Spleen (tissue), 11 donors: ENCODE data around the gene PHF21A. TPM values are rescaled to one million over a fixed set of nuclear protein-coding genes. Genes with fewer than 3 reads are reported as not detected.

ENCODE experiments used
- DNase-seq: peaks from one replicate; pipeline ENCODE4 v3.0.0-alpha.2; 2020
- H3K27ac ChIP-seq, 8 donors: fragments of 200-600 bp; sonication (generic) in 7 of 8; 1 replicate in 4 of 8; 2 replicates in 4 of 8; pipeline versions ENCODE4 v1.5.0 to v1.8.0; 2016 to 2021; ENCODE audit warnings: inconsistent platforms in 4 of 8, mild to moderate bottlenecking in 4 of 8, moderate library complexity in 1 of 8
- H3K27me3 ChIP-seq, 7 donors: fragments of 200-600 bp; sonication (generic) in 6 of 7; replicated peaks in 1 of 7; 1 replicate in 4 of 7; 2 replicates in 3 of 7; pipeline versions ENCODE4 v1.5.0 to v1.8.0; 2016 to 2021; ENCODE audit warnings: inconsistent platforms in 3 of 7, mild to moderate bottlenecking in 1 of 7
- H3K36me3 ChIP-seq, 6 donors: fragments of 200-600 bp; sonication (generic) in 5 of 6; 1 replicate in 4 of 6; 2 replicates in 2 of 6; pipeline versions ENCODE4 v1.5.0 to v1.8.0; 2016 to 2021; ENCODE audit warnings: inconsistent platforms in 2 of 6
- H3K4me1 ChIP-seq, 6 donors: fragments of 200-600 bp; sonication (generic) in 5 of 6; 1 replicate in 3 of 6; 2 replicates in 3 of 6; pipeline versions ENCODE4 v1.5.0 to v1.8.0; 2016 to 2021; ENCODE audit warnings: inconsistent platforms in 3 of 6
- H3K4me3 ChIP-seq, 8 donors: fragments of 200-600 bp; sonication (generic) in 7 of 8; 1 replicate in 4 of 8; 2 replicates in 4 of 8; pipeline versions ENCODE4 v1.5.0 to v1.8.0; 2016 to 2021; ENCODE audit warnings: inconsistent platforms in 4 of 8, mild to moderate bottlenecking in 4 of 8, moderate library complexity in 2 of 8
- H3K9me3 ChIP-seq, 8 donors: fragments of 200-600 bp; sonication (generic) in 7 of 8; 1 replicate in 4 of 8; 2 replicates in 4 of 8; pipeline versions ENCODE4 v1.5.0 to v1.8.0; 2016 to 2021; ENCODE audit warnings: inconsistent platforms in 4 of 8
- POLR2A ChIP-seq, 3 donors: fragments of 450-650 bp; IDR thresholded peaks; one replicate each; pipeline ENCODE4 v1.5.1; 2017; ENCODE audit warnings: antibody characterized with exemption in 3 of 3, mild to moderate bottlenecking in 1 of 3
- POLR2AphosphoS5 ChIP-seq, 3 donors: sonication (generic); formaldehyde crosslinking; IDR thresholded peaks; one replicate each; pipeline ENCODE4 v1.5.1; 2017; ENCODE audit warnings: antibody characterized with exemption in 3 of 3
- WGBS, 5 donors: extraction: QIAGEN DNeasy Blood & Tissue Kit in 3 of 5; methylation state at CpG; one replicate each; pipeline versions ENCODE4 v1.1.5 to v1.1.7; 2013 to 2018; 5-methylcytosine and 5-hydroxymethylcytosine counted together
- intact Hi-C: fragments of 100-400 bp; cut with DNase I; formaldehyde crosslinking; loops from one replicate; pipeline ENCODE4 v1.15.0; 2023; ENCODE audit warnings: low total_unique reads
- polyA plus RNA-seq, 3 donors: library from polyadenylated mRNA; stranded (reverse); fragments of 200-250 nt; gene quantifications; one replicate each; pipeline ENCODE4 v1.2.1, GENCODE V29; 2013
- total RNA-seq, 7 donors: library from RNA; depleted of rRNA in 3 of 7; stranded (reverse); fragments of >200 nt in 3 of 7; fragmentation: NEBNext Ultra II Directional in 4 of 7; extraction: Animal tissue kit (Norgen Biotek cat#: 25700) in 4 of 7; gene quantifications; one replicate each; pipeline versions ENCODE4 v1.1.0 to v1.2.1, GENCODE V29; 2016 to 2021
- TF ChIP-seq, protein P1 (sequence below), 11 experiments: fragments of 200-600 bp in 7 of 11; fragments of 450-650 bp in 4 of 11; sonication (generic) in 4 of 11; IDR thresholded peaks in 8 of 11; conservative IDR thresholded peaks in 3 of 11; 1 replicate in 7 of 11; 2 replicates in 4 of 11; pipeline versions ENCODE4 v1.4.0 to v1.8.0; 2016 to 2021; ENCODE audit warnings: antibody characterized with exemption in 11 of 11, inconsistent platforms in 4 of 11, mild to moderate bottlenecking in 1 of 11
- donor health status: healthy with polysubstance abuse.
- donor health status: DM: no; HTN: no; CAD: no; lungs with moderate emphysema.
- donor health status: DM: no; HTN: no; CAD: no.
- donor health status: Bipolar disorder and iron deficiency.
- donor health status: healthy.
- donor health status: DM: no; HTN: no; CAD: no.
- donor health status: DM: yes; HTN: yes; CAD: no.

PHF21A gene
- total and polyA plus RNA-seq, 10 donors = 9.2 to 110 (median 79.7) TPM

DNA sequence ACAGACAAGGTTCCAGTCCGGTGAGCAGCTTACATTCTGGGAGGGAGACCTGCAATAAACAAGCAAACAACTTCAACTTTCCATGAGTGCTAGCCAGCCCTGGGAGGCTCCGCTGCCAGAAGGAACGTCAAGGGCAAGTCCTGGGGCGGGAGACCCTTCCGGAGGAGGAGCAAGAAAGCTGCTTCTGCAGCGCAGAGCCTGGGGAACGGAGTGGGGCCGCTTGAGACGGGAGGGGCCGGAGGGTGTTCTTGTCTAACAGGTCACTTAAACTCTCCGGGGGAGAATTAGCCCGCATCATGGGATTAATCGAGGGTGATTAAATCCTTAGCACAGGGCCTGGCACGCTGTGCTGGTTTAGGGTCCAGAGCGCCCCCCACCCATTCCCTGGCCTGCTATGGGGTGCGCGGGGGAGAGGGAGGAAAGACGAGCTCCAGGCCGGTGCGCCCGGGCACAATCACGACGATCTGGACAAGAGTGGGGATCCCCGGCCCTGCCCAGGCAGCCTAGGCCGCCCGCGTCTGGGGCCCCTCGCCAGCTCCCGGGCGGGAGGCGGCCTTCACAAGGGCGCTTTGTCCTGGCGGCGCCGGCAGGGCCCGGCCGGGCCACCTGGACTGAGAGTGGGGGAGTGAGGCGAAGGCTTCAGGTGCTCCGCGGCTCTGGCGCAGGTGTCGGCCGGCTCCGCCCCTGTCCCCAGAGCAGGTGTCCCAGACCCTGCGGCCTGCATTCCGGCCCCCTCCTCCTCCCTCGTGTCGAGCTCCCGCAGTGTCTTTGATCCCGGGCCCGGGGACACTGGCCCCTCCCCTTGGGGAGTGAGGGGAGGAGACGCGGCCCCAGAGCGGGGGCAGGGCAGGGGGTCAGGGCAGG is 199.5 kb downstream of the PHF21A start:
- intact Hi-C loops = no loop called here
- Histone ChIP-seq H3K4me3 (peak overlapping the region; percentile 33 to 76 (median 49)), H3K27ac (peak overlapping the region in 4 of 8 donors; percentile 63 to 79 (median 70)), H3K9me3 (no peaks in the 10 kb centered on the region), H3K27me3 (peaks cover 0 to 52% (median 20%) of the 10 kb centered on the region in 7 donors), H3K36me3 (no peaks in the 10 kb centered on the region), H3K4me1 (peaks cover 14 to 73% (median 37%) of the 10 kb centered on the region in 6 donors)
- WGBS, 5 donors = 41 to 72% (median 45%) methylated on average over 21 to 54 of the region's 54 CpGs
- TF ChIP-seq, protein P1, sequence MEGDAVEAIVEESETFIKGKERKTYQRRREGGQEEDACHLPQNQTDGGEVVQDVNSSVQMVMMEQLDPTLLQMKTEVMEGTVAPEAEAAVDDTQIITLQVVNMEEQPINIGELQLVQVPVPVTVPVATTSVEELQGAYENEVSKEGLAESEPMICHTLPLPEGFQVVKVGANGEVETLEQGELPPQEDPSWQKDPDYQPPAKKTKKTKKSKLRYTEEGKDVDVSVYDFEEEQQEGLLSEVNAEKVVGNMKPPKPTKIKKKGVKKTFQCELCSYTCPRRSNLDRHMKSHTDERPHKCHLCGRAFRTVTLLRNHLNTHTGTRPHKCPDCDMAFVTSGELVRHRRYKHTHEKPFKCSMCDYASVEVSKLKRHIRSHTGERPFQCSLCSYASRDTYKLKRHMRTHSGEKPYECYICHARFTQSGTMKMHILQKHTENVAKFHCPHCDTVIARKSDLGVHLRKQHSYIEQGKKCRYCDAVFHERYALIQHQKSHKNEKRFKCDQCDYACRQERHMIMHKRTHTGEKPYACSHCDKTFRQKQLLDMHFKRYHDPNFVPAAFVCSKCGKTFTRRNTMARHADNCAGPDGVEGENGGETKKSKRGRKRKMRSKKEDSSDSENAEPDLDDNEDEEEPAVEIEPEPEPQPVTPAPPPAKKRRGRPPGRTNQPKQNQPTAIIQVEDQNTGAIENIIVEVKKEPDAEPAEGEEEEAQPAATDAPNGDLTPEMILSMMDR (IDR thresholded peaks at IDR 0.05 in 8 of 11, conservative IDR thresholded peaks at IDR 0.05 in 3 of 11) = no peak
- TF ChIP-seq POLR2AphosphoS5 (IDR thresholded peaks at IDR 0.05) = no peak
- no peak for TF ChIP-seq POLR2A (IDR thresholded peaks at IDR 0.05)
- DNase-seq = no peak

DNA sequence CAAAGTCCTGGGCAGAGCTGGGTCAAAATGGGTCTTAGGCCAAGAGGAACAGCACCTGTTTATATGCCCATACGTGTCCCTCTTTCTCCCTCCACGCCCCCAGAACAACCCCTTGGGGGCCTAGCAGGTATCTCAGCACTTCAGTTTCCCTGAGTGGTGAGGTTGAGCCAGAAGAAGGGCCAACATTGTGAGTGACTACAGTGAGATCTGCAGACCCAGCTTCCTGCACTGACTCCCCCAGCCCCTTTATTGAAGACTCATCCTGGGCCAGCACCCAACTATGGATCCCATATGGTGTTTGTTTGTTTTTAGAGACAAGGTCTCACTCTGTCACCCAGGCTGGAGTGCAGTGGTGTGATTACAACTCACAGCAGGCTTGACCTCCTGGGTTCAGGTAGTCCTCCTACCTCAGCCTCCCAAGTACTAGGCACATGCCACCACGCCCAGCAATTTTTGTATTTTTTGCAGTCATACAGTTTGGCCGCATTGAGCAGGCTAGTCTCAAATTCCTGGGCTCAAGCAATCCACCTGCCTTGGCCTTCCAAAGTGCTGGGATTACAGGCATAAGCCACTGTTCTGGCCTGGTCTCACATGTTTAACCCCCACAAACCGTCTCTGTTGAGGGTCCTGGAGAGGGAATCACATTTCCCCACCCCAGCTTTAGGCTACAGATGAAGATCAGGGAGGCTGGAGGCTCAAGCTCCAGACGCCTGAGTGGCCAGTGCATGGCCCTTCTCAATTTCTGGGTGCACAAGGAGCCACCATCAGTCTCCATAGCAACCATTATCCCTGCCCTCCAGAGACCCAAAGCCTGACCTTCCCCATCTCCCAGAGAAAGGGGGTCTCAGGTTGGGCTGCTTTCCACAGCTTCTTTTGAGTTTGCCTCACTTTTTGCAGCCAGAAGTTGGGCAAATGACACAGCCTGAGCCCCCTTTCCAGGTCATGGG is 200.4 kb downstream of the PHF21A start:
- Histone ChIP-seq H3K27ac (peak overlapping the region in 1 of 8 donors; percentile 96), H3K9me3 (no peaks in the 10 kb centered on the region), H3K36me3 (peaks cover 0 to 6% (median under 1%) of the 10 kb centered on the region in 6 donors), H3K27me3 (peaks cover 0 to 48% (median 20%) of the 10 kb centered on the region in 7 donors), H3K4me1 (peaks cover 20 to 80% (median 47%) of the 10 kb centered on the region in 6 donors), H3K4me3 (no peak overlapping the region)
- peak; percentile 58 for DNase-seq
- TF ChIP-seq POLR2AphosphoS5 (IDR thresholded peaks at IDR 0.05) = no peak
- no peak for TF ChIP-seq POLR2A (IDR thresholded peaks at IDR 0.05)
- TF ChIP-seq, protein P1 (IDR thresholded peaks at IDR 0.05 in 8 of 11, conservative IDR thresholded peaks at IDR 0.05 in 3 of 11) = no peak
- intact Hi-C loops = no loop called here
- WGBS, 5 donors = 92 to 95% (median 92%) methylated on average over 6 of the region's 6 CpGs

DNA sequence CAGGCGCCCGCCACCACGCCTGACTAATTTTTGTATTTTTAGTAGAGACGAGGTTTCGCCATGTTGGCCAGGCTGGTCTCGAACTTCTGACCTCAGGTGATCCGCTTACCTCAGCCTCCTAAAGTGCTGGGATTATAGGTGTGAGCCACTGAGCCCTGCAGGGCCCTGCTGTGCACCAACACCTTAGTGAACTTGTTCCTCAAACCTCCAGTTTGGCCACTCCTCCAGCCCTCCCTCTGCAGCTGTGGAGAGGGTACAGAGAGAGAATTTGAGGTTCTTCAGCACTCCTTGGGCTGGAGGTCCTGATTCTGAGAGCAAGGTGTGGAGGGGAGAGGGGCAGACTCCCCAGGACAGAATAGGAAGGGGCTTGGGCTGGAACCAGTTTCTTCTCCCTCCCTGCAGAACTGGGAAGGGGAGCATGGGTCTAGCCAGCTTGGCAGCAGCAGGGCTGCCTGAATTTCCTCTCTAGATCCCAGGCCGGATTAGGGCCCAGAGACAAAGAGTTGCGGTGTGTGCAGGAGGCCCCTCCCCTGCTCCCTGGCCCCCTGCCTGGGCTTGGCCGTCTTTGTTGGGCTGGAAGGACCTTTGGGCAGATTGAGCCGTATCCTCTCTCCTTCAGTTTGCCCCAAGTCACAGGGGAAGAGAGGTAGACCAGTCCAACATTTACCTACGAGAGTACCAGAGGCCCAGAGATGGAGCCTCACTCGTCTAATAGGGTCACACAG is 201.3 kb downstream of the PHF21A start:
- intact Hi-C loops = loop anchor here (5.0 kb wide), 1 partner anchor 78 kb away; no protein-coding TSS in a partner anchor
- Histone ChIP-seq H3K4me3 (no peak overlapping the region), H3K36me3 (peaks cover 0 to 14% (median 8%) of the 10 kb centered on the region in 6 donors), H3K4me1 (peaks cover 20 to 89% (median 51%) of the 10 kb centered on the region in 6 donors), H3K9me3 (no peaks in the 10 kb centered on the region), H3K27ac (peak overlapping the region in 3 of 8 donors; percentile 89 to 96 (median 93)), H3K27me3 (peaks cover 0 to 40% (median 20%) of the 10 kb centered on the region in 7 donors)
- 75 to 81% (median 79%) methylated on average over 13 of the region's 13 CpGs for whole genome bisulfite sequencing, 5 donors
- TF ChIP-seq, protein P1 (IDR thresholded peaks at IDR 0.05 in 8 of 11, conservative IDR thresholded peaks at IDR 0.05 in 3 of 11) = no peak
- TF ChIP-seq POLR2AphosphoS5 (IDR thresholded peaks at IDR 0.05) = no peak
- peak; percentile 76 for DNase-seq
